ENCODE results near the gene TANGO2. TPM values are rescaled to one million over a fixed set of nuclear protein-coding genes. Genes with fewer than 3 reads are reported as not detected.

TANGO2 gene
- total and polyA plus RNA-seq, 9 of the 15 experiments (the other 6 are each of a cell fraction or from before 2014, with no cell fraction given) = 15.5 to 94.9 (median 70.1) TPM

GRCh38 chr22:20011123-20011992 lies 9.6 kb upstream of the TANGO2 start (continued):
- TF ChIP-seq AFF1 (IDR thresholded peaks at IDR 0.05; ENCODE audit: low read depth in 1 of 2, partially characterized antibody in 2 of 2) (no peak), CHD4 (IDR thresholded peaks at IDR 0.05; ENCODE audit: insufficient read depth, insufficient replicate concordance, low read depth, low read length, poor library complexity, severe bottlenecking) (peak; percentile 56), MEF2A (IDR thresholded peaks at IDR 0.05; ENCODE audit: control insufficient read depth, low read depth, low read length) (no peak), ETS1 (conservative IDR thresholded peaks at IDR 0.05; ENCODE audit: control insufficient read depth, low read depth, low read length) (no peak), ARID2 (IDR thresholded peaks at IDR 0.05) (no peak), SMAD3 (CRISPR knock-in tag; conservative IDR thresholded peaks at IDR 0.05) (peak; percentile 50; the same call in 1 of the 2 replicates), KDM5B (IDR thresholded peaks at IDR 0.05; ENCODE audit: insufficient replicate concordance, low read depth, low read length) (peak; percentile 29), HSF4 (CRISPR knock-in tag; IDR thresholded peaks at IDR 0.05; ENCODE audit: borderline replicate concordance) (0 out of 2 replicates have a peak, but pooled peaks have one; percentile 10), CREB5 (CRISPR knock-in tag; IDR thresholded peaks at IDR 0.05) (no peak), MYNN (IDR thresholded peaks at IDR 0.05) (no peak), MYNN (CRISPR knock-in tag; IDR thresholded peaks at IDR 0.05) (no peak), ZNF280A (IDR thresholded peaks at IDR 0.05; ENCODE audit: low read depth, partially characterized antibody) (no peak), ZNF57 (CRISPR knock-in tag; IDR thresholded peaks at IDR 0.05) (0 out of 2 replicates have a peak, but pooled peaks have one; percentile 37), CSDE1 (IDR thresholded peaks at IDR 0.05) (no peak), RBBP5 (IDR thresholded peaks at IDR 0.05; ENCODE audit: borderline replicate concordance, insufficient read depth, low read length, poor library complexity, severe bottlenecking) (peak; percentile 49), SNRNP70 (optimal IDR thresholded peaks at IDR 0.05; ENCODE audit: low read depth, low read length) (no peak)

Data from K562 (cell line).